GM06990 (cell line): Measurements from ENCODE around the gene ERC2.

Experiments
- DNase-seq: peaks from one replicate; pipeline ENCODE4 v3.0.0-alpha.2; 2011; ENCODE audit not compliant: insufficient read length; ENCODE audit errors: extremely low read depth
- H3K27me3 ChIP-seq: replicated peaks from 2 replicates; pipeline ENCODE4 v1.6.0; 2011; ENCODE audit warnings: low read length; ENCODE audit not compliant: control insufficient read depth, insufficient read depth
- H3K36me3 ChIP-seq: 2 replicates; pipeline ENCODE4 v1.5.1; 2011; ENCODE audit warnings: low read length; ENCODE audit not compliant: control insufficient read depth, insufficient read depth
- H3K4me3 ChIP-seq: replicated peaks from 2 replicates; pipeline ENCODE4 v1.5.1; 2011; ENCODE audit warnings: low read depth, mild to moderate bottlenecking, control low read depth, low read length
- TF ChIP-seq, protein P1 (sequence below): IDR thresholded peaks from 2 replicates; pipeline ENCODE4 v1.5.1; 2011; ENCODE audit warnings: low read length, control low read depth, mild to moderate bottlenecking, inconsistent platforms; ENCODE audit not compliant: insufficient read depth, poor library complexity, severe bottlenecking

ERC2 gene

GRCh38 chr3:55658270-55658669 is 810.0 kb downstream of the ERC2 start:
- Histone ChIP-seq H3K27me3 (no peaks in the 10 kb centered on the region), H3K36me3 (no peaks in the 10 kb centered on the region), H3K4me3 (no peak overlapping the region)
- TF ChIP-seq, protein P1, sequence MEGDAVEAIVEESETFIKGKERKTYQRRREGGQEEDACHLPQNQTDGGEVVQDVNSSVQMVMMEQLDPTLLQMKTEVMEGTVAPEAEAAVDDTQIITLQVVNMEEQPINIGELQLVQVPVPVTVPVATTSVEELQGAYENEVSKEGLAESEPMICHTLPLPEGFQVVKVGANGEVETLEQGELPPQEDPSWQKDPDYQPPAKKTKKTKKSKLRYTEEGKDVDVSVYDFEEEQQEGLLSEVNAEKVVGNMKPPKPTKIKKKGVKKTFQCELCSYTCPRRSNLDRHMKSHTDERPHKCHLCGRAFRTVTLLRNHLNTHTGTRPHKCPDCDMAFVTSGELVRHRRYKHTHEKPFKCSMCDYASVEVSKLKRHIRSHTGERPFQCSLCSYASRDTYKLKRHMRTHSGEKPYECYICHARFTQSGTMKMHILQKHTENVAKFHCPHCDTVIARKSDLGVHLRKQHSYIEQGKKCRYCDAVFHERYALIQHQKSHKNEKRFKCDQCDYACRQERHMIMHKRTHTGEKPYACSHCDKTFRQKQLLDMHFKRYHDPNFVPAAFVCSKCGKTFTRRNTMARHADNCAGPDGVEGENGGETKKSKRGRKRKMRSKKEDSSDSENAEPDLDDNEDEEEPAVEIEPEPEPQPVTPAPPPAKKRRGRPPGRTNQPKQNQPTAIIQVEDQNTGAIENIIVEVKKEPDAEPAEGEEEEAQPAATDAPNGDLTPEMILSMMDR: no peak
- DNase-seq: no peak

- no peak overlapping the region for H3K4me3 ChIP-seq
- no peaks in the 10 kb centered on the region for H3K36me3 ChIP-seq
- H3K27me3 ChIP-seq: no peaks in the 10 kb centered on the region
- no peak for DNase-seq
- TF ChIP-seq, protein P1: no peak
Observed at GRCh38 chr3:55655544-55655943, 812.7 kb downstream of the ERC2 start.

DNA sequence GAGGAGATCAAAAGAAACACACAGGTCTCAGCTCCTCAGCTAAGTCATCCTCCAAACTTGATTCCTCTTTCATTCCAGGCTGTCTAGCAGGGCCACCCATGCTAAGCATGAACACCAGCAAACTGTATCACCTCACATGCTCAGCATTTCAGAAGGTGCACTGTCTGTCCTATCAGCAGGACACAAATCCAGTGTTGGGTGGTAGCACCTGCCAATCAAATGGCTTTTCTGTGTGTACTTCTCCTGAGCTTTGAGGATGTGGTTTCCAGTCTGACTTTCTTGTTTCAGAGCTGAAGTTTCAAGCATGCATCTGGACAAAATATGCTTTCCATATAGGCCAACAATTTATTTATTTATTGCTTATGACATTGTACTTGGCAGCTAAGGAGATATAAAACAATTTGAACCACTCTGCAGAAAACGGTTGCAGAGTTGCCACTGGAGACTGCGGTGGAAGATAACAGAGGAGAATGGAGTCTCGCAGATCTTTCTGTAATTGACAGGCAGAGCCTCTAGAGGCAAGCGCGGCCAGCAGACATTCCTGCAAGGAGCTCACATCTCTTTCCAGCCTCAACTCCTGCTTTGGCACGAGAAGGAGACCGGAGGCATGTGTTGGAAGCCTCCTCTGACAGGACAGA is 814.0 kb downstream of the ERC2 start:
- peak; percentile 36 for DNase-seq
- no peak overlapping the region for H3K4me3 ChIP-seq
- no peaks in the 10 kb centered on the region for H3K36me3 ChIP-seq
- TF ChIP-seq, protein P1: no peak
- no peaks in the 10 kb centered on the region; the same call in 1 of the 2 replicates for H3K27me3 ChIP-seq

DNA sequence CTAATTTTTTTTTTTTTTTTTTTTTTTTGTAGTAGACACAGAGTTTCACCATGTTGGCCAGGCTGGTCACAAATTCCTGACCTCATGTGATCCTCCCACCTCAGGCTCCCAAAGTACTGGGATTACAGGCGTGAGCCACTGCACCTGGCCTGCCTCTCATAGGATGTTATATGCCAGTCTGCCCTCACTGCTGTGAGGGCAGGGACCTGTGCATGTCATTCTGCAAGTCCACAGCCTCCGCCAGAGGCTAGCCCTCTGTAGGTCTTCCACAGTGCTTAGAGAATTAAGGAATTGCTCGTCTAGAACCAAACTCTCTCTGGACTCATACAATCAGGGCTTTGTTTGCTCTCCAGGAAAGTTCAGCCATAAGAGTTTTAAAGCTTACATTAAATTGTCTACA is 817.3 kb downstream of the ERC2 start:
- TF ChIP-seq, protein P1: no peak
- DNase-seq: no peak
- Histone ChIP-seq H3K4me3 (no peak overlapping the region), H3K27me3 (no peaks in the 10 kb centered on the region; the same call in 1 of the 2 replicates), H3K36me3 (no peaks in the 10 kb centered on the region)

DNA sequence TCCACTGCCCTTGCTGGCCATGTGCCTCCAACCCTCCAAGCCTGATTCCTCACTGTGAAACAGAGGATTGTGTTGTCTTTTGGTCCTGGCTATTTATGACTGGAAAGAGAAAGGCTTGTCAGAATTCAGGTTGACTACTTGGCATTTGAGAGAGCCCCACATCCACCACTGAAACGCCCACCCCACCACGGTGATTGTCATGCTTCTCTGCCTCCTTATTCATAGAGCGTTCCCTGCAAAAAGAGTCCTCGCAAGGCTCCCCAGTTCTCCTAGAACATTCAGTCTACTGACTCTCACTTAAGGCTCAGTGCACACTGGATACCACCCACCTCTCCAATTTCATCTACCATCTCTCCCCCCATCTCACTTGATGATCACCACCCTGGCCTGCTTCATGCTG is 818.3 kb downstream of the ERC2 start:
- Histone ChIP-seq H3K36me3 (no peaks in the 10 kb centered on the region), H3K27me3 (no peaks in the 10 kb centered on the region; the same call in 1 of the 2 replicates), H3K4me3 (no peak overlapping the region)
- DNase-seq: no peak
- TF ChIP-seq, protein P1: no peak

- no peak for DNase-seq
- H3K4me3 ChIP-seq: no peak overlapping the region
- H3K27me3 ChIP-seq: no peaks in the 10 kb centered on the region; the same call in 1 of the 2 replicates
- TF ChIP-seq, protein P1: no peak
- H3K36me3 ChIP-seq: no peaks in the 10 kb centered on the region
Observed at GRCh38 chr3:55649554-55649953, 818.7 kb downstream of the ERC2 start.
